WTC11 (cell line): Measurements from ENCODE around the gene AFF3. TPM values are rescaled to one million over a fixed set of nuclear protein-coding genes. Genes with fewer than 3 reads are reported as not detected.

Experiments
- ATAC-seq: fragments of 200-7000 bp; cut with Tn5 transposase; 2 replicates; pipeline ENCODE4 v1.10.0; 2021; ENCODE audit warnings: mild to moderate bottlenecking, moderate library complexity
- CTCF ChIA-PET: fragments of 300-600 bp; sonication (Branson Sonifier 250); formaldehyde crosslinking; loops from one replicate; lab custom pipeline; 2021; ENCODE audit warnings: antibody characterized with exemption; lab: Charles Lee
- POLR2A ChIA-PET: fragments of 350-600 bp; sonication (Branson Sonifier 250); formaldehyde crosslinking; loops from one replicate; lab custom pipeline; 2021; ENCODE audit warnings: antibody characterized with exemption; lab: Charles Lee
- DNase-seq: peaks from one replicate; pipeline ENCODE4 v3.0.0; 2021; ENCODE audit warnings: low spot score
- H3K27ac Mint-ChIP-seq: 2 replicates; pipeline ENCODE4 v1.8.0; 2021; ENCODE audit warnings: mixed read lengths
- H3K27me3 Mint-ChIP-seq: 2 replicates; pipeline ENCODE4 v1.8.0; 2021; ENCODE audit warnings: low read depth, mild to moderate bottlenecking, moderate library complexity, mixed read lengths
- H3K36me3 Mint-ChIP-seq: 2 replicates; pipeline ENCODE4 v1.8.0; 2021; ENCODE audit warnings: mixed read lengths
- H3K4me1 Mint-ChIP-seq: 2 replicates; pipeline ENCODE4 v1.8.0; 2022; ENCODE audit warnings: mixed read lengths
- H3K4me3 Mint-ChIP-seq: 2 replicates; pipeline ENCODE4 v1.8.0; 2021; ENCODE audit warnings: mild to moderate bottlenecking, moderate library complexity, mixed read lengths
- H3K9me3 Mint-ChIP-seq: 2 replicates; pipeline ENCODE4 v1.8.0; 2021; ENCODE audit warnings: mixed read lengths
- AFF4 ChIP-seq: sonication (generic); formaldehyde crosslinking; IDR thresholded peaks from 2 replicates; pipeline ENCODE4 v1.8.1; 2023; ENCODE audit warnings: mild to moderate bottlenecking, missing genetic modification reagents, borderline replicate concordance
- CREM ChIP-seq: sonication (generic); formaldehyde crosslinking; IDR thresholded peaks from 2 replicates; pipeline ENCODE4 v1.8.1; 2022; ENCODE audit warnings: mild to moderate bottlenecking, missing genetic modification reagents, moderate library complexity
- E2F5 ChIP-seq: sonication (generic); formaldehyde crosslinking; IDR thresholded peaks from 2 replicates; pipeline ENCODE4 v1.8.1; 2022; ENCODE audit warnings: mild to moderate bottlenecking, moderate library complexity, missing genetic modification reagents
- EMX1 ChIP-seq: fragments of 250-450 bp; sonication (Bioruptor Pico); IDR thresholded peaks from 2 replicates; pipeline ENCODE4 v1.8.0; 2021; ENCODE audit warnings: mild to moderate bottlenecking
- ESRRA ChIP-seq: sonication (generic); formaldehyde crosslinking; IDR thresholded peaks from 2 replicates; pipeline ENCODE4 v1.8.1; 2022; ENCODE audit warnings: mild to moderate bottlenecking, missing genetic modification reagents, borderline replicate concordance
- JAZF1 ChIP-seq: fragments of 250-450 bp; sonication (Bioruptor Pico); IDR thresholded peaks from 2 replicates; pipeline ENCODE4 v1.9.0; 2021; ENCODE audit warnings: moderate library complexity, mild to moderate bottlenecking, inconsistent platforms
- MYBL2 ChIP-seq: sonication (generic); formaldehyde crosslinking; IDR thresholded peaks from 2 replicates; pipeline ENCODE4 v1.8.1; 2023; ENCODE audit warnings: mild to moderate bottlenecking, moderate library complexity, missing genetic modification reagents
- RORB ChIP-seq: fragments of 250-450 bp; sonication (Bioruptor Pico); IDR thresholded peaks from 2 replicates; pipeline ENCODE4 v1.9.0; 2021; ENCODE audit warnings: mild to moderate bottlenecking
- SOX15 ChIP-seq: fragments of 250-450 bp; sonication (Bioruptor Pico); IDR thresholded peaks from 2 replicates; pipeline ENCODE4 v1.9.0; 2021; ENCODE audit warnings: mild to moderate bottlenecking
- STAT6 ChIP-seq: sonication (generic); formaldehyde crosslinking; conservative IDR thresholded peaks from 2 replicates; pipeline ENCODE4 v1.8.1; 2023; ENCODE audit warnings: mild to moderate bottlenecking, low read depth, missing genetic modification reagents, moderate library complexity
- TCF7 ChIP-seq: sonication (generic); formaldehyde crosslinking; IDR thresholded peaks from 2 replicates; pipeline ENCODE4 v1.8.0; 2022; ENCODE audit warnings: mild to moderate bottlenecking, low read depth, missing genetic modification reagents, moderate library complexity
- TEAD1 ChIP-seq: sonication (generic); formaldehyde crosslinking; IDR thresholded peaks from 2 replicates; pipeline ENCODE4 v1.8.0; 2022; ENCODE audit warnings: mild to moderate bottlenecking, missing genetic modification reagents
- USF2 ChIP-seq: sonication (generic); formaldehyde crosslinking; IDR thresholded peaks from 2 replicates; pipeline ENCODE4 v1.8.1; 2023; ENCODE audit warnings: mild to moderate bottlenecking, missing genetic modification reagents, moderate library complexity
- ZNF396 ChIP-seq: fragments of 250-450 bp; sonication (Bioruptor Pico); IDR thresholded peaks from 2 replicates; pipeline ENCODE4 v1.8.0; 2021; ENCODE audit warnings: mild to moderate bottlenecking, moderate library complexity, borderline replicate concordance
- ZNF423 ChIP-seq: fragments of 250-450 bp; sonication (Bioruptor Pico); IDR thresholded peaks from 2 replicates; pipeline ENCODE4 v2.1.2; 2022; ENCODE audit warnings: mild to moderate bottlenecking, moderate library complexity
- ZSCAN18 ChIP-seq: fragments of 250-450 bp; sonication (Bioruptor Pico); IDR thresholded peaks from 2 replicates; pipeline ENCODE4 v2.1.2; 2022; ENCODE audit warnings: mild to moderate bottlenecking, moderate library complexity
- total RNA-seq: library from RNA; stranded (reverse); gene quantifications from 3 replicates; pipeline ENCODE4 v1.2.3, GENCODE V29; 2021
- TF ChIP-seq, protein P1 (sequence below): sonication (generic); formaldehyde crosslinking; IDR thresholded peaks from 2 replicates; pipeline ENCODE4 v1.8.1; 2023; ENCODE audit warnings: mild to moderate bottlenecking, missing genetic modification reagents, moderate library complexity

Gene AFF3
- total RNA-seq, 1 experiment from 2014 or later: 1.2 TPM

- no peak for TF ChIP-seq AFF4 (CRISPR knock-in tag)
These were observed 66.9 kb downstream of the AFF3 start (continued) for GRCh38 chr2:100075532-100075931.

- H3K4me3 Mint-ChIP-seq: no peak overlapping the region
- ChIA-PET POLR2A (no interaction called here), CTCF (no interaction called here)
- DNase-seq (no peak), ATAC-seq (no peak)
- peaks cover 47% of the 10 kb centered on the region for H3K27me3 Mint-ChIP-seq
- no peak overlapping the region for H3K27ac Mint-ChIP-seq
- TF ChIP-seq, protein P1, sequence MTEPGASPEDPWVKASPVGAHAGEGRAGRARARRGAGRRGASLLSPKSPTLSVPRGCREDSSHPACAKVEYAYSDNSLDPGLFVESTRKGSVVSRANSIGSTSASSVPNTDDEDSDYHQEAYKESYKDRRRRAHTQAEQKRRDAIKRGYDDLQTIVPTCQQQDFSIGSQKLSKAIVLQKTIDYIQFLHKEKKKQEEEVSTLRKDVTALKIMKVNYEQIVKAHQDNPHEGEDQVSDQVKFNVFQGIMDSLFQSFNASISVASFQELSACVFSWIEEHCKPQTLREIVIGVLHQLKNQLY: no peak
- no peak for TF ChIP-seq TCF7 (CRISPR knock-in tag)
- TF ChIP-seq EMX1 (CRISPR knock-in tag): no peak
- TF ChIP-seq RORB: no peak
- no peak for TF ChIP-seq ESRRA (CRISPR knock-in tag)
- no peak for TF ChIP-seq ZNF423
- no peak for TF ChIP-seq ZSCAN18 (CRISPR knock-in tag)
- no peak for TF ChIP-seq E2F5
- no peak for TF ChIP-seq ZNF396 (CRISPR knock-in tag)
- TF ChIP-seq TEAD1 (CRISPR knock-in tag): no peak
- no peak for TF ChIP-seq MYBL2 (CRISPR knock-in tag)
- no peak for TF ChIP-seq SOX15 (CRISPR knock-in tag)
- no peak for TF ChIP-seq CREM (CRISPR knock-in tag)
- TF ChIP-seq STAT6 (CRISPR knock-in tag): no peak
- no peak for TF ChIP-seq USF2 (CRISPR knock-in tag)
- TF ChIP-seq JAZF1 (CRISPR knock-in tag): no peak
- no peaks in the 10 kb centered on the region for H3K36me3 Mint-ChIP-seq
- peaks cover 12% of the 10 kb centered on the region for H3K4me1 Mint-ChIP-seq
- no peaks in the 10 kb centered on the region for H3K9me3 Mint-ChIP-seq
These were observed 69.3 kb downstream of the AFF3 start for GRCh38 chr2:100073110-100073509.
